ENCODE data around the gene MEF2B.

The MEF2B gene

DNA sequence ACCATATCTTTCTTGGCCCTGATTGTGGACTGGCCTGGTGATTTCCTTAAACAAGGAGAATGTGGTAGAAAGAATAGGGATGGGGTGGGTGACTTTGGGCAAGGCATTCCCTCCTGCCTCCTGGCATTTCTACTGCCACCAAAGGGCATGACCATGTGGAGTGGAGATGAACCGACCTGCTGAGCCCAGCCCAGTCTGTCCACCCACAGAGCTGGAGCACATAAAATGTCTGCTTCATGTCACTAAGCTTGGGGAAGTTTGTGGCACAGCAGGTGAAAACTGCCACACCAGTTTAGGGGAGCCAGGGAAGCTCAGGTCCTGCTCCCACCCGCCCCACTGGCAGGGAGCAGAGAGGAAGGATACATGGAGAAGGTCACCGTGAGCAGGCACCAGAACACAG, 38.1 kb downstream of the MEF2B start:
- H3K4me1 ChIP-seq, result 0 out of 2 replicates have a peak, but pooled peaks cover under 1% of the 10 kb centered on the region
- no peaks in the 10 kb centered on the region; the same call in 1 of the 2 replicates for H3K9me3 ChIP-seq
- H3K4me3 ChIP-seq (ENCODE audit: low read depth, low read length), result no peak overlapping the region
- DNase-seq, result no peak
- TF ChIP-seq, protein P1, sequence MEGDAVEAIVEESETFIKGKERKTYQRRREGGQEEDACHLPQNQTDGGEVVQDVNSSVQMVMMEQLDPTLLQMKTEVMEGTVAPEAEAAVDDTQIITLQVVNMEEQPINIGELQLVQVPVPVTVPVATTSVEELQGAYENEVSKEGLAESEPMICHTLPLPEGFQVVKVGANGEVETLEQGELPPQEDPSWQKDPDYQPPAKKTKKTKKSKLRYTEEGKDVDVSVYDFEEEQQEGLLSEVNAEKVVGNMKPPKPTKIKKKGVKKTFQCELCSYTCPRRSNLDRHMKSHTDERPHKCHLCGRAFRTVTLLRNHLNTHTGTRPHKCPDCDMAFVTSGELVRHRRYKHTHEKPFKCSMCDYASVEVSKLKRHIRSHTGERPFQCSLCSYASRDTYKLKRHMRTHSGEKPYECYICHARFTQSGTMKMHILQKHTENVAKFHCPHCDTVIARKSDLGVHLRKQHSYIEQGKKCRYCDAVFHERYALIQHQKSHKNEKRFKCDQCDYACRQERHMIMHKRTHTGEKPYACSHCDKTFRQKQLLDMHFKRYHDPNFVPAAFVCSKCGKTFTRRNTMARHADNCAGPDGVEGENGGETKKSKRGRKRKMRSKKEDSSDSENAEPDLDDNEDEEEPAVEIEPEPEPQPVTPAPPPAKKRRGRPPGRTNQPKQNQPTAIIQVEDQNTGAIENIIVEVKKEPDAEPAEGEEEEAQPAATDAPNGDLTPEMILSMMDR (IDR thresholded peaks at IDR 0.05; ENCODE audit: low read depth, low read length), result no peak
- H3K27me3 ChIP-seq, result no peaks in the 10 kb centered on the region
- no peaks in the 10 kb centered on the region; the same call in 1 of the 2 replicates for H3K36me3 ChIP-seq

DNA sequence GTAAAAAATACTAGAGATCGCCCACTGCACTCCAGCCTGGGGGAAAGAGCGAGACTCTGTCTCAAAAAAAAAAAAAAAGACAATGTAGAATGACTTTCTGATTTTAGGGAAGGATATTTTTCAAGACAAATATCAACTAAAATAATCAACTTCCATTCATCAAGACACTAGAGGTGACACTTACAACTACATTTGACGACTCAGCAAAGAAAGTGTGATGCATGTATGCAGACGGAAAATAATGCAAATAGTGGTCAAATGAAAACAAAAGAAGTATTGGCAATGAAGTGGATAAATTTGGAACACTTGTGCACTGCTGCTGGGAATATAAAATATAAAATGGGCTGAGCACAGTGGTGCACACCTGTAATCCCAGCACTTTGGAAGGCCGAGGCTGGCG, 44.0 kb downstream of the MEF2B start:
- Histone ChIP-seq H3K4me1 (no peaks in the 10 kb centered on the region), H3K4me3 (ENCODE audit: low read depth, low read length) (no peak overlapping the region), H3K36me3 (no peaks in the 10 kb centered on the region; the same call in 1 of the 2 replicates), H3K27me3 (no peaks in the 10 kb centered on the region), H3K9me3 (no peaks in the 10 kb centered on the region; the same call in 1 of the 2 replicates)
- TF ChIP-seq, protein P1 (IDR thresholded peaks at IDR 0.05; ENCODE audit: low read depth, low read length), result no peak
- DNase-seq, result no peak

DNA sequence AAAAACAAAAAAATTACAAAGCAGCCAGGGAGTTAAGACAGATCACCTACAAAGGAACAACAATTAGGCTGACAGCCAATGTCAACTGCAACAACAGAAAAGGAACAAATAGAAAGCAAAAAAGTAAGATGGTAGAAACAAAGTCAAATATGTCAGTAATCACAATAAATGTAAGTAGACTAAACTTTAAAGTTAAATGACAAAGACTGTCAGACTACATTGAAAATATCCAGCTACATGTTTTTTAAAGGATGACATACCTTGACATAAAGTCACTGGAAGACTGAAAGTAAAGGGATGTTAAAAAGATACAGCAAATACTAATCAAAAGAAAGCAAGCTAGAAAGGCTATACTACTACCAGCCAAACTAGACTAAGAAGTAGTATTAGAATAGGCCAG, 46.7 kb downstream of the MEF2B start:
- Histone ChIP-seq H3K27me3 (no peaks in the 10 kb centered on the region), H3K4me1 (no peaks in the 10 kb centered on the region), H3K4me3 (ENCODE audit: low read depth, low read length) (no peak overlapping the region), H3K36me3 (peaks cover 6% of the 10 kb centered on the region), H3K9me3 (no peaks in the 10 kb centered on the region)
- TF ChIP-seq, protein P1 (IDR thresholded peaks at IDR 0.05; ENCODE audit: low read depth, low read length), result no peak
- DNase-seq, result no peak

DNA sequence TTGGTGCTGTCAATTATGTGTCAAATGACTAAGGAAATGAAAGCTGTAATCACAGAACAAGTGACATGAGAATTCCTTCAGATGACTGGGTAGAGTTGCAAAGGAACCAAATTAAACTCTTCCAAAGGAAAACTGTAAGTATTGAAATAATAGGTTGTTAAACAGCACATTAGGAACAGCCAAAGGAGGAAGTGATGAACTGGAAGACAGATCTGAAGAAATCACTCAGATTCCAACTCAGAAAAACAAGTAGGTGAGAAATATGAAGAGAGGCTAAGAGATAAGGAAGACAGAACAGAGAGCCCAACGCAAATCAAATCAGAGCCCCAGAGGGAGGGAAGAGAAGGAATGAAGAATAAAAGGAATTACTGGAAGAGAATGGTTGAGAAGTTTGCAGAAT, 47.2 kb downstream of the MEF2B start:
- Histone ChIP-seq H3K4me1 (no peaks in the 10 kb centered on the region), H3K9me3 (no peaks in the 10 kb centered on the region), H3K36me3 (peaks cover 6% of the 10 kb centered on the region), H3K4me3 (ENCODE audit: low read depth, low read length) (no peak overlapping the region), H3K27me3 (no peaks in the 10 kb centered on the region)
- TF ChIP-seq, protein P1 (IDR thresholded peaks at IDR 0.05; ENCODE audit: low read depth, low read length), result no peak
- no peak for DNase-seq

DNA sequence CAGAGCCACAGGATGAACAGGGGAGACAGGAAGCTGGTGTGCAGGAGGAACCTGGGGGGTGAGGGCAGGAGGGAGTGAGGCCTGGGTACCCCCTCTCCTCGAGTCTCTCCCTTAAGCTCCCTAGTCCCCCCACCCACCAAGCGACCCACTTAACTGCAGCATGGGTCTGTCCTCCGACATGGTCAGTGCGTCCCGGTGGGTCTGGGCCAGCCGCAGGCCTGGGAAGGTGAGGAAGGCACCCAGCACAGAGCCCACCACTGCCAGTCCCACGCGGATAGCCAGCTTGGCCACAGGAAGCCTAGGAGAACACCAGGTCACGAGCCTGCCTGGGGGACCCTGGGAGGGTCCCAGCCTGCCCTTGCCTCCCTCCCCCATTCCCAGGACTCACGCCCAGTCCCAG, 48.7 kb downstream of the MEF2B start:
- Histone ChIP-seq H3K27me3 (no peaks in the 10 kb centered on the region), H3K36me3 (peaks cover 6% of the 10 kb centered on the region), H3K4me3 (ENCODE audit: low read depth, low read length) (no peak overlapping the region), H3K9me3 (no peaks in the 10 kb centered on the region), H3K4me1 (no peaks in the 10 kb centered on the region)
- no peak for DNase-seq
- TF ChIP-seq, protein P1 (IDR thresholded peaks at IDR 0.05; ENCODE audit: low read depth, low read length), result no peak

DNA sequence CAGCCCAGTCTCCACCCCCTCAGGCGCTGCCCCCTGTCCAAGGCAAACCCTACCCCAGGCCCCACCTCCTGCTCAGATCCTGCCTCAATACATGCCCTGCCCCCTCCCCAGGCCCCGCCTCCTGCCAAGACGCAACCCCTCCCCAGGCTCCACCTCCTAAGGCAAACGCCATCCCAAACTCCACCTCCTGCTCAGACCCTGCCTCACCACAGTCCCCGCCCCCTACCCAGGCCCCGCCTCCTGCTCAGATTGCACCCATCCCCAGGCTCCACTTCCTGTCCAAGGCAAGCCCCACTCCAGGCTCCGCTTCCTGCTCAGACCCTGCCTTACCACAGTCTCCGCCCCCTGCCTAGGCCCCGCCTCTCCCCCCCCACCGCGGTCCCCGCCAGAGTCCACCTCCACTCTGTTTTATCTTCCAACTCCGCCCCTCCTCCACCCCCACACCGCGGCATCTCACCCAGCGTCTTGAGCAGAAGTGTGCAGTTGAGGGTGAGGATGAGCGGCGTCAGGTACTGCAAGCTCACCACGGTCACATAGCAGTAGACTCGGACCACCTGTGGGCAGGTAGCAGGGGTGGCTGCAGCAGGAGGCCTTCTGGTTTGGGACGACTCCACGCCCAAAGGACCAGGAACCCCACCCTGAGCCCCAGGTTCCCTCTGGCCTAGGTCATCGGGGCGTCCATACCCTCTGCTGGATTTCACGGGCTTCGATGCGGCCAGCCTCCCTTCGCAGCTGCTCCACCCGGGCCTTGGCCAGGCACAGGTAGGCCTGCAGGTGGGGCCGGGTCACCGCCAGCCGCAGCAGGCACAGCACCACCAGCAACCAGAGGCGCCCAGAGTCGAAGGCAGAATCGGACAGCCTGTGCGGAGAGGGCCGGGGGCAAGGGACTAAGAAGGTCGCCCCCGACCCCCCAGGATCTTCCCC, 49.5 kb downstream of the MEF2B start:
- DNase-seq, result peak; percentile 81
- H3K4me1 ChIP-seq, result no peaks in the 10 kb centered on the region
- H3K4me3 ChIP-seq (ENCODE audit: low read depth, low read length), result no peak overlapping the region
- H3K9me3 ChIP-seq, result no peaks in the 10 kb centered on the region
- no peaks in the 10 kb centered on the region for H3K27me3 ChIP-seq
- peaks cover 6% of the 10 kb centered on the region for H3K36me3 ChIP-seq
- TF ChIP-seq, protein P1 (IDR thresholded peaks at IDR 0.05; ENCODE audit: low read depth, low read length), result no peak
